Right lobe of liver (tissue), 4 donors: ENCODE data around the gene MUS81.

Source experiments
- CTCF ChIP-seq, 4 donors: fragments of 200-600 bp in 3 of 4; fragments of 450-650 bp in 1 of 4; IDR thresholded peaks; one replicate each; pipeline versions ENCODE4 v1.5.1 to v1.8.0; 2016 to 2022; ENCODE audit warnings: antibody characterized with exemption in 4 of 4, mild to moderate bottlenecking in 2 of 4
- POLR2A ChIP-seq: fragments of 450-650 bp; IDR thresholded peaks from one replicate; pipeline ENCODE4 v1.6.1; 2017; ENCODE audit warnings: antibody characterized with exemption, mild to moderate bottlenecking
- donor health status: DM: no; HTN: no; CAD: no.
- donor health status: DM: no; HTN: no; CAD: no.
- donor health status: DM: no; HTN: yes; CAD: no.

GRCh38 chr11:65864706-65865471, 4.7 kb downstream of the MUS81 start:
- TF ChIP-seq POLR2A (no peak), CTCF (IDR thresholded peaks at IDR 0.05) (no peak)
